Measurements from ENCODE around the gene RNF187. TPM values are rescaled to one million over a fixed set of nuclear protein-coding genes. Genes with fewer than 3 reads are reported as not detected.

Gene RNF187
- total and polyA plus RNA-seq, 2 donors from 2014 or later, result 85.2 to 137 TPM

DNA sequence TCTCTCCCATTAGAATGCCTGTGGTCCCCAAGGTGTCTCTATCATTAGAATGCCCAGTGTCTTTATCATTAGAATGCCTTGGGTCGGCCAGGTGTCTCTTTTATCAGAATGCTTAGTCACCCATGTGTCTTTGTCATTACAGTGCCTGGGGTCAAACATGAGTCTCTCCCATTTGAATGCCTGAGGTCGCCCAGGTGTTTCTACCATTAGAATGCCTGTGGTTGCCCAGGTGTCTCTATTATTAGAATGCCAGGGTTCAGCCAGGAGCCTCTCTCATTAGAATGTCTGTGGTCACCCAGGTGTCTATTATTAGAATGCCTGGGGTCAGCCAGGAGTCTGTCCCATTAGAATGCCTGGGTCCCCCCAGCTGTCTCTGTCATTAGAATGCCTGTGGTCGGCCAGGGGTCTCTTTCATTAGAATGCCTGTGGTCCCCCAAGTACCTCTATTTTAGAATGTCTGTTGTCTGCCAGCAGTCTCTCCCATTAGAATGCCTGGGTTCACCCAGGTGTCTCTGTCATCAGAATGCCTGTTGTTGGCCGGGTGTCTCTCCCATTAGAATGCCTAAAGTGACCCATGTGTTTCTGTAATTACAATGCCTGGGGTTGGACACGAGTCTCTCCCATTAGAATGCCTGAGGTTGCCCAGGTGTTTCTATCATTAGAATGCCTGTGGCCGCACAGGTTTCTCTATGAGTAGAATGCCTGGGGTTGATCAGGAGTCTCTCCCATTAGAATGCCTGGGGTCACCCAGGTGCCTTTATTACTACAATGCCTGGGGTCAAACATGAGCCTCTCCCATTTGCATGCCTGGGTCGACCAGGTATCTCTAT is 57.1 kb downstream of the RNF187 start:
- no peaks in the 10 kb centered on the region for H3K4me1 ChIP-seq (ENCODE audit: control insufficient read depth in 2 of 3, insufficient read depth in 2 of 3, low read depth in 1 of 3, low read length in 3 of 3)
- H3K4me3 ChIP-seq (ENCODE audit: low read length in 3 of 3), result no peak overlapping the region
- no peaks in the 10 kb centered on the region for H3K36me3 ChIP-seq (ENCODE audit: control insufficient read depth in 2 of 3, insufficient read depth in 3 of 3, low read length in 3 of 3)
- TF ChIP-seq, protein P1, sequence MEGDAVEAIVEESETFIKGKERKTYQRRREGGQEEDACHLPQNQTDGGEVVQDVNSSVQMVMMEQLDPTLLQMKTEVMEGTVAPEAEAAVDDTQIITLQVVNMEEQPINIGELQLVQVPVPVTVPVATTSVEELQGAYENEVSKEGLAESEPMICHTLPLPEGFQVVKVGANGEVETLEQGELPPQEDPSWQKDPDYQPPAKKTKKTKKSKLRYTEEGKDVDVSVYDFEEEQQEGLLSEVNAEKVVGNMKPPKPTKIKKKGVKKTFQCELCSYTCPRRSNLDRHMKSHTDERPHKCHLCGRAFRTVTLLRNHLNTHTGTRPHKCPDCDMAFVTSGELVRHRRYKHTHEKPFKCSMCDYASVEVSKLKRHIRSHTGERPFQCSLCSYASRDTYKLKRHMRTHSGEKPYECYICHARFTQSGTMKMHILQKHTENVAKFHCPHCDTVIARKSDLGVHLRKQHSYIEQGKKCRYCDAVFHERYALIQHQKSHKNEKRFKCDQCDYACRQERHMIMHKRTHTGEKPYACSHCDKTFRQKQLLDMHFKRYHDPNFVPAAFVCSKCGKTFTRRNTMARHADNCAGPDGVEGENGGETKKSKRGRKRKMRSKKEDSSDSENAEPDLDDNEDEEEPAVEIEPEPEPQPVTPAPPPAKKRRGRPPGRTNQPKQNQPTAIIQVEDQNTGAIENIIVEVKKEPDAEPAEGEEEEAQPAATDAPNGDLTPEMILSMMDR (IDR thresholded peaks at IDR 0.05; ENCODE audit: borderline replicate concordance, extremely low read depth, insufficient read depth), result no peak
- no peak for FAIRE-seq
- DNase-seq, result no peak
- H3K27ac ChIP-seq (ENCODE audit: low read depth in 2 of 2, low read length in 2 of 2), result no peak overlapping the region
- H3K9ac ChIP-seq (ENCODE audit: low read length in 3 of 3), result no peak overlapping the region
- intact Hi-C loops (cut with DNase I), result no loop called here
- no peaks in the 10 kb centered on the region for H3K27me3 ChIP-seq (ENCODE audit: control insufficient read depth, insufficient read depth, low read length)
- H3K9me3 ChIP-seq (ENCODE audit: control insufficient read depth in 2 of 3, insufficient read depth in 1 of 3, low read length in 3 of 3), result no peaks in the 10 kb centered on the region

GRCh38 chr1:228544921-228545591 is 57.9 kb downstream of the RNF187 start:
- Histone ChIP-seq H3K4me1 (ENCODE audit: control insufficient read depth in 2 of 3, insufficient read depth in 2 of 3, low read depth in 1 of 3, low read length in 3 of 3) (no peaks in the 10 kb centered on the region), H3K4me3 (ENCODE audit: low read length in 3 of 3) (no peak overlapping the region), H3K27me3 (ENCODE audit: control insufficient read depth, insufficient read depth, low read length) (no peaks in the 10 kb centered on the region), H3K27ac (ENCODE audit: low read depth in 2 of 2, low read length in 2 of 2) (no peak overlapping the region), H3K9ac (ENCODE audit: low read length in 3 of 3) (no peak overlapping the region), H3K36me3 (ENCODE audit: control insufficient read depth in 2 of 3, insufficient read depth in 3 of 3, low read length in 3 of 3) (no peaks in the 10 kb centered on the region), H3K9me3 (ENCODE audit: control insufficient read depth in 2 of 3, insufficient read depth in 1 of 3, low read length in 3 of 3) (no peaks in the 10 kb centered on the region)
- DNase-seq, result no peak
- intact Hi-C loops (cut with DNase I), result no loop called here
- TF ChIP-seq, protein P1 (IDR thresholded peaks at IDR 0.05; ENCODE audit: borderline replicate concordance, extremely low read depth, insufficient read depth), result no peak
- no peak for FAIRE-seq

Small RNA genes lying within 50 kb of the gene (microRNA-seq; reads per million reads assigned to microRNA genes)
- gene MIR4666A, result not detected

Other genes with a start within 250 kb of the RNF187 start
- gene TRIM11, start 80.5 kb upstream of the RNF187 start, total RNA-seq, result 24.2 TPM
- gene TRIM11, start 80.5 kb upstream of the RNF187 start, polyA plus RNA-seq (ENCODE audit: insufficient read depth, low read depth, low replicate concordance), result 10.9 TPM
- gene TRIM17, start 70.5 kb upstream of the RNF187 start, total RNA-seq, result 6.5 TPM
- 1.3 TPM for gene TRIM17, start 70.5 kb upstream of the RNF187 start, polyA plus RNA-seq (ENCODE audit: insufficient read depth, low read depth, low replicate concordance)
- 22.1 TPM for gene RHOU, start 248.1 kb downstream of the RNF187 start, total RNA-seq
- 4.7 TPM for gene RHOU, start 248.1 kb downstream of the RNF187 start, polyA plus RNA-seq (ENCODE audit: insufficient read depth, low read depth, low replicate concordance)